ENCODE measurements around the gene RAB15.

GRCh38 chr14:64951291-64951690 lies 20.8 kb downstream of the RAB15 start:
- TF ChIP-seq CTCF (IDR thresholded peaks at IDR 0.05) = no peak
- TF ChIP-seq POLR2A (IDR thresholded peaks at IDR 0.05) = no peak
- TF ChIP-seq POLR2AphosphoS5 (IDR thresholded peaks at IDR 0.05; ENCODE audit: insufficient read depth in 1 of 2, low read depth in 1 of 2) = no peak
